Measurements from ENCODE around the gene VSTM2B. TPM values are rescaled to one million over a fixed set of nuclear protein-coding genes. Genes with fewer than 3 reads are reported as not detected.
"Not testable (repeated sequence)": the region's sequence is repeated elsewhere in the genome, so short reads cannot be mapped to it uniquely, and the experiment has no call there.

The VSTM2B gene
- total and polyA plus RNA-seq, 7 donors: 0.41 TPM; not detected in 6

- TF ChIP-seq EP300 (IDR thresholded peaks at IDR 0.05): no peak
- no peak for TF ChIP-seq POLR2A (IDR thresholded peaks at IDR 0.05)
- TF ChIP-seq POLR2AphosphoS5 (IDR thresholded peaks at IDR 0.05): no peak
- TF ChIP-seq CTCF (IDR thresholded peaks at IDR 0.05): no peak
- H3K9me3 ChIP-seq: no peaks in the 10 kb centered on the region
- no peak overlapping the region for H3K4me3 ChIP-seq
- H3K27me3 ChIP-seq: peaks cover 0 to 11% (median 7%) of the 10 kb centered on the region in 3 donors
- intact Hi-C loops (cut with DNase I): no loop called here
- no peaks in the 10 kb centered on the region for H3K36me3 ChIP-seq
- no peak for DNase-seq
- WGBS, 2 donors: 90 to 93% methylated on average over 3 of the region's 3 CpGs
- H3K27ac ChIP-seq: no peak overlapping the region
- no peaks in the 10 kb centered on the region for H3K4me1 ChIP-seq
Observed at GRCh38 chr19:29541473-29542253, 15.9 kb downstream of the VSTM2B start.

- Histone ChIP-seq H3K27me3 (peaks cover 0 to 11% (median 7%) of the 10 kb centered on the region in 3 donors), H3K36me3 (no peaks in the 10 kb centered on the region), H3K4me1 (no peaks in the 10 kb centered on the region), H3K27ac (no peak overlapping the region), H3K9me3 (no peaks in the 10 kb centered on the region), H3K4me3 (no peak overlapping the region)
- DNase-seq: no peak
- intact Hi-C loops (cut with DNase I): no loop called here
- WGBS, 2 donors: 60 to 76% methylated on average over 3 of the region's 3 CpGs
- TF ChIP-seq EP300 (IDR thresholded peaks at IDR 0.05) (no peak), POLR2AphosphoS5 (IDR thresholded peaks at IDR 0.05) (no peak), POLR2A (IDR thresholded peaks at IDR 0.05) (no peak), CTCF (IDR thresholded peaks at IDR 0.05) (no peak)
Observed at GRCh38 chr19:29542327-29542726, 16.5 kb downstream of the VSTM2B start.

GRCh38 chr19:29542776-29543175 is 17.0 kb downstream of the VSTM2B start:
- no peak for TF ChIP-seq POLR2A (IDR thresholded peaks at IDR 0.05)
- TF ChIP-seq EP300 (IDR thresholded peaks at IDR 0.05): no peak
- H3K9me3 ChIP-seq: no peaks in the 10 kb centered on the region
- no peaks in the 10 kb centered on the region for H3K36me3 ChIP-seq
- H3K4me3 ChIP-seq: no peak overlapping the region
- 75 to 82% methylated on average over 3 of the region's 3 CpGs for WGBS, 2 donors
- no peak overlapping the region for H3K27ac ChIP-seq
- DNase-seq: peak; percentile 22
- intact Hi-C loops (cut with DNase I): no loop called here
- H3K4me1 ChIP-seq: no peaks in the 10 kb centered on the region
- H3K27me3 ChIP-seq: peaks cover 0 to 11% (median 7%) of the 10 kb centered on the region in 3 donors

- no peak overlapping the region for H3K4me3 ChIP-seq
- TF ChIP-seq POLR2A (IDR thresholded peaks at IDR 0.05) (no peak), POLR2AphosphoS5 (IDR thresholded peaks at IDR 0.05) (no peak), EP300 (IDR thresholded peaks at IDR 0.05) (no peak), CTCF (IDR thresholded peaks at IDR 0.05) (no peak)
- DNase-seq: peak; percentile 17
- H3K27me3 ChIP-seq: peaks cover 0 to 11% (median 7%) of the 10 kb centered on the region in 3 donors
- no peaks in the 10 kb centered on the region for H3K4me1 ChIP-seq
- 64 to 69% methylated on average over 2 of the region's 2 CpGs for WGBS, 2 donors
- intact Hi-C loops (cut with DNase I): no loop called here
- no peak overlapping the region for H3K27ac ChIP-seq
- no peaks in the 10 kb centered on the region for H3K36me3 ChIP-seq
- H3K9me3 ChIP-seq: no peaks in the 10 kb centered on the region
Observed at GRCh38 chr19:29543381-29543780, 17.6 kb downstream of the VSTM2B start.

GRCh38 chr19:29544656-29545360 is 19.0 kb downstream of the VSTM2B start:
- no peaks in the 10 kb centered on the region for H3K9me3 ChIP-seq
- WGBS, 2 donors: 86 to 88% methylated on average over 15 of the region's 15 CpGs

GRCh38 chr19:29545447-29545846 is 19.7 kb downstream of the VSTM2B start:
- H3K36me3 ChIP-seq; H3K27ac ChIP-seq; H3K9me3 ChIP-seq; DNase-seq; intact Hi-C loops (cut with DNase I); H3K27me3 ChIP-seq; H3K4me3 ChIP-seq; H3K4me1 ChIP-seq: not testable (repeated sequence)
- WGBS, 2 donors: 91 to 97% methylated on average over 4 of the region's 4 CpGs

More at GRCh38 chr19:29544656-29545360, 19.0 kb downstream of the VSTM2B start:
- Histone ChIP-seq H3K4me1 (no peaks in the 10 kb centered on the region), H3K27ac (no peak overlapping the region), H3K36me3 (no peaks in the 10 kb centered on the region), H3K27me3 (peaks cover 0 to 6% (median under 1%) of the 10 kb centered on the region in 3 donors), H3K4me3 (no peak overlapping the region)
- DNase-seq: peak; percentile 38
- no peak for TF ChIP-seq CTCF (IDR thresholded peaks at IDR 0.05)
- no peak for TF ChIP-seq POLR2AphosphoS5 (IDR thresholded peaks at IDR 0.05)
- no peak for TF ChIP-seq EP300 (IDR thresholded peaks at IDR 0.05)
- no peak for TF ChIP-seq POLR2A (IDR thresholded peaks at IDR 0.05)
- intact Hi-C loops (cut with DNase I): no loop called here
